Measurements from ENCODE around the gene SLX4IP. TPM values are rescaled to one million over a fixed set of nuclear protein-coding genes. Genes with fewer than 3 reads are reported as not detected.

Gene SLX4IP
- total RNA-seq, 1 experiment from 2014 or later: 5.4 TPM

GRCh38 chr20:10651227-10651990 lies 216.3 kb downstream of the SLX4IP start:
- TF ChIP-seq, protein P1, sequence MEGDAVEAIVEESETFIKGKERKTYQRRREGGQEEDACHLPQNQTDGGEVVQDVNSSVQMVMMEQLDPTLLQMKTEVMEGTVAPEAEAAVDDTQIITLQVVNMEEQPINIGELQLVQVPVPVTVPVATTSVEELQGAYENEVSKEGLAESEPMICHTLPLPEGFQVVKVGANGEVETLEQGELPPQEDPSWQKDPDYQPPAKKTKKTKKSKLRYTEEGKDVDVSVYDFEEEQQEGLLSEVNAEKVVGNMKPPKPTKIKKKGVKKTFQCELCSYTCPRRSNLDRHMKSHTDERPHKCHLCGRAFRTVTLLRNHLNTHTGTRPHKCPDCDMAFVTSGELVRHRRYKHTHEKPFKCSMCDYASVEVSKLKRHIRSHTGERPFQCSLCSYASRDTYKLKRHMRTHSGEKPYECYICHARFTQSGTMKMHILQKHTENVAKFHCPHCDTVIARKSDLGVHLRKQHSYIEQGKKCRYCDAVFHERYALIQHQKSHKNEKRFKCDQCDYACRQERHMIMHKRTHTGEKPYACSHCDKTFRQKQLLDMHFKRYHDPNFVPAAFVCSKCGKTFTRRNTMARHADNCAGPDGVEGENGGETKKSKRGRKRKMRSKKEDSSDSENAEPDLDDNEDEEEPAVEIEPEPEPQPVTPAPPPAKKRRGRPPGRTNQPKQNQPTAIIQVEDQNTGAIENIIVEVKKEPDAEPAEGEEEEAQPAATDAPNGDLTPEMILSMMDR (IDR thresholded peaks at IDR 0.05; ENCODE audit: unreplicated experiment): no peak
- peaks cover 92% of the 10 kb centered on the region for H3K36me3 Mint-ChIP-seq (ENCODE audit: insufficient read depth, unreplicated experiment)
- no peak overlapping the region for H3K27ac Mint-ChIP-seq (ENCODE audit: unreplicated experiment)
- no TSS peak for BruUV-seq (replicated peaks)
- CTCF ChIA-PET: no interaction called here
- peaks cover 32% of the 10 kb centered on the region for H3K4me1 Mint-ChIP-seq (ENCODE audit: low read depth, unreplicated experiment)
- H3K27me3 Mint-ChIP-seq (ENCODE audit: unreplicated experiment): no peaks in the 10 kb centered on the region
- no peak overlapping the region for H3K4me3 Mint-ChIP-seq (ENCODE audit: low read depth, unreplicated experiment)
- intact Hi-C loops (cut with micrococcal nuclease; ENCODE audit: unreplicated experiment): no loop called here
- DNase-seq: no peak
- H3K9me3 Mint-ChIP-seq (ENCODE audit: low read depth, unreplicated experiment): no peaks in the 10 kb centered on the region

GRCh38 chr20:10652185-10652584 lies 217.1 kb downstream of the SLX4IP start:
- TF ChIP-seq, protein P1 (IDR thresholded peaks at IDR 0.05; ENCODE audit: unreplicated experiment): no peak
- no peak overlapping the region for H3K4me3 Mint-ChIP-seq (ENCODE audit: low read depth, unreplicated experiment)
- DNase-seq: no peak
- no peaks in the 10 kb centered on the region for H3K27me3 Mint-ChIP-seq (ENCODE audit: unreplicated experiment)
- no peak overlapping the region for H3K27ac Mint-ChIP-seq (ENCODE audit: unreplicated experiment)
- intact Hi-C loops (cut with micrococcal nuclease; ENCODE audit: unreplicated experiment): no loop called here
- H3K9me3 Mint-ChIP-seq (ENCODE audit: low read depth, unreplicated experiment): no peaks in the 10 kb centered on the region
- peaks cover 35% of the 10 kb centered on the region for H3K4me1 Mint-ChIP-seq (ENCODE audit: low read depth, unreplicated experiment)
- no TSS peak for BruUV-seq (replicated peaks)
- CTCF ChIA-PET: no interaction called here
- peaks cover 92% of the 10 kb centered on the region for H3K36me3 Mint-ChIP-seq (ENCODE audit: insufficient read depth, unreplicated experiment)

DNA sequence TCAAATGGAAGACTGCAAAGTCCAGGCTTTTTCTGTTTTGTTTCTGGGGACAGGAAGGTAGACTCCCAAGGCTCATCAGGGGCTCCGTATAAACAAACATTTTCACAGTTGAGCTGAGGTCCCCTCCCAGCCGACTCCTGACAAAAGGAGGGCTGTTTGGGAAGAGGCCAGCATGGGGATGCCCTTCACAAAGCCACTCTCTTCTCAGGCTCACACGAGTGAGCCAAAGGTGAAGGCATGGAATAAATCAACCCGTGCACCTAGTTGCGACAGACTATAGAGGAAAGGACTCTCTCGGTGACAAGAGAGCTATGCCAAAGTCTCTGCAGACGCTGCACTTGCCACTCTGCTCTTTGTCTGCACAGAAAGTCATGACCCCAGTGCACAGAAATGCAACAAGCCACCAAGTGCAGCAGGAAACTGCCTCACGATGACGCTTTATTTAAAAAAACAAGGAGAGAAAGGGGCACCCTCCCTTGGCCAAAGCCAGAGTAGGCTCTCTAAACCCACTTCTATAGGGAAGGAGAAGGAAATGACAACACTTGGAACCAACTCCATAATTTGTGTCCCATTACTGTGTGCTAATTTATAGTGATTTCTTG lies 217.7 kb downstream of the SLX4IP start:
- TF ChIP-seq, protein P1 (IDR thresholded peaks at IDR 0.05; ENCODE audit: unreplicated experiment): no peak
- no peak for DNase-seq
- BruUV-seq (replicated peaks): no TSS peak
- Mint-ChIP-seq H3K4me1 (ENCODE audit: low read depth, unreplicated experiment) (peaks cover 36% of the 10 kb centered on the region), H3K36me3 (ENCODE audit: insufficient read depth, unreplicated experiment) (peaks cover 92% of the 10 kb centered on the region), H3K9me3 (ENCODE audit: low read depth, unreplicated experiment) (no peaks in the 10 kb centered on the region), H3K27me3 (ENCODE audit: unreplicated experiment) (no peaks in the 10 kb centered on the region), H3K4me3 (ENCODE audit: low read depth, unreplicated experiment) (no peak overlapping the region), H3K27ac (ENCODE audit: unreplicated experiment) (no peak overlapping the region)
- intact Hi-C loops (cut with micrococcal nuclease; ENCODE audit: unreplicated experiment): no loop called here
- CTCF ChIA-PET: interaction anchor here (0.6 kb wide), 1 partner anchor 302 kb away, joined by 3 read pairs; no protein-coding TSS in a partner anchor

- BruUV-seq (replicated peaks): TSS peak; percentile 3
- intact Hi-C loops (cut with micrococcal nuclease; ENCODE audit: unreplicated experiment): no loop called here
- DNase-seq: no peak
- Mint-ChIP-seq H3K36me3 (ENCODE audit: insufficient read depth, unreplicated experiment) (peaks cover 92% of the 10 kb centered on the region), H3K9me3 (ENCODE audit: low read depth, unreplicated experiment) (no peaks in the 10 kb centered on the region), H3K27me3 (ENCODE audit: unreplicated experiment) (no peaks in the 10 kb centered on the region), H3K4me3 (ENCODE audit: low read depth, unreplicated experiment) (peak overlapping the region; percentile 22), H3K4me1 (ENCODE audit: low read depth, unreplicated experiment) (peaks cover 36% of the 10 kb centered on the region), H3K27ac (ENCODE audit: unreplicated experiment) (peak overlapping the region; percentile 56)
- CTCF ChIA-PET: interaction anchor here (0.6 kb wide), 1 partner anchor 303 kb away, joined by 3 read pairs; no protein-coding TSS in a partner anchor
- TF ChIP-seq, protein P1 (IDR thresholded peaks at IDR 0.05; ENCODE audit: unreplicated experiment): no peak
Measured at GRCh38 chr20:10653599-10654249, 218.6 kb downstream of the SLX4IP start.
